EH (cell line): Measurements from ENCODE around the gene GLYR1.
"Not testable (repeated sequence)": the region's sequence is repeated elsewhere in the genome, so short reads cannot be mapped to it uniquely, and the experiment has no call there.

ENCODE experiments used
- DNase-seq: peaks from one replicate; pipeline ENCODE4 v3.0.0-alpha.2; 2015; ENCODE audit warnings: low read depth

The GLYR1 gene

GRCh38 chr16:4846901-4847773 lies at the start of gene GLYR1, which contains the start of gene UBN1:
GLYR1 (minus strand) TSS chr16:4847288; CDS start chr16:4847265, 23 bp downstream.
UBN1 (plus strand) TSS chr16:4847481; CDS start chr16:4852918, 5,437 bp downstream.
- peak; percentile 96 for DNase-seq

GRCh38 chr16:4896761-4897160 lies 49.7 kb upstream of the GLYR1 start:
- not testable (repeated sequence) for DNase-seq

- no peak for DNase-seq
Observed at GRCh38 chr16:4895366-4895765, 48.3 kb upstream of the GLYR1 start.

- DNase-seq: peak; percentile 8
Observed at GRCh38 chr16:4894276-4895150, 47.4 kb upstream of the GLYR1 start.

GRCh38 chr16:4893103-4893862 lies 46.2 kb upstream of the GLYR1 start:
- no peak for DNase-seq

GRCh38 chr16:4892361-4893102 lies 45.4 kb upstream of the GLYR1 start:
- DNase-seq: peak; percentile 46

- DNase-seq: peak; percentile 15
Observed at GRCh38 chr16:4891886-4892216, 44.8 kb upstream of the GLYR1 start.

GRCh38 chr16:4891097-4891885 lies 44.2 kb upstream of the GLYR1 start:
- no peak for DNase-seq

GRCh38 chr16:4890686-4891085 lies 43.6 kb upstream of the GLYR1 start:
- no peak for DNase-seq

GRCh38 chr16:4890026-4890425 lies 42.9 kb upstream of the GLYR1 start:
- DNase-seq: no peak

GRCh38 chr16:4888428-4889135 lies 41.5 kb upstream of the GLYR1 start:
- DNase-seq: no peak

- DNase-seq: no peak
Observed at GRCh38 chr16:4886151-4886550, 39.1 kb upstream of the GLYR1 start.

- no peak for DNase-seq
Observed at GRCh38 chr16:4884972-4885874, 38.1 kb upstream of the GLYR1 start.

GRCh38 chr16:4884209-4884608 lies 37.1 kb upstream of the GLYR1 start:
- DNase-seq: no peak

GRCh38 chr16:4883501-4883900 lies 36.4 kb upstream of the GLYR1 start:
- DNase-seq: no peak

- peak; percentile 44 for DNase-seq
Observed at GRCh38 chr16:4882633-4883285, 35.7 kb upstream of the GLYR1 start.

GRCh38 chr16:4882000-4882632 lies 35.0 kb upstream of the GLYR1 start:
- peak; percentile 24 for DNase-seq
